ENCODE data around the gene VILL.

Gene VILL
- 33.3 to 65.6 reads per million in 2 experiments for total RNA-seq

GRCh38 chr3:37990527-37990926 is at the start of gene VILL:
Gene VILL (plus strand): TSS chr3:37990786. CDS start chr3:37993673, 2,887 bp downstream.
- DNase-seq (ENCODE audit: low read depth), result no peak

GRCh38 chr3:37941608-37942508 is 48.7 kb upstream of the VILL start:
- DNase-seq (ENCODE audit: low read depth), result no peak

GRCh38 chr3:37942646-37943045 is 47.9 kb upstream of the VILL start:
- no peak for DNase-seq (ENCODE audit: low read depth)

GRCh38 chr3:37943126-37943525 is 47.5 kb upstream of the VILL start:
- no peak for DNase-seq (ENCODE audit: low read depth)

GRCh38 chr3:37943631-37944314 is 46.8 kb upstream of the VILL start:
- DNase-seq (ENCODE audit: low read depth), result no peak

- no peak for DNase-seq (ENCODE audit: low read depth)
Measured at GRCh38 chr3:37944391-37944842, 46.2 kb upstream of the VILL start.

- no peak for DNase-seq (ENCODE audit: low read depth)
Measured at GRCh38 chr3:37945156-37945806, 45.3 kb upstream of the VILL start.

- DNase-seq (ENCODE audit: low read depth), result no peak
Measured at GRCh38 chr3:37945807-37946530, 44.6 kb upstream of the VILL start.

- DNase-seq (ENCODE audit: low read depth), result no peak
Measured at GRCh38 chr3:37946531-37946889, 44.1 kb upstream of the VILL start.

- no peak for DNase-seq (ENCODE audit: low read depth)
Measured at GRCh38 chr3:37949866-37950265, 40.7 kb upstream of the VILL start.

- no peak for DNase-seq (ENCODE audit: low read depth)
Measured at GRCh38 chr3:37952564-37952963, 38.0 kb upstream of the VILL start.

GRCh38 chr3:37953226-37953625 is 37.4 kb upstream of the VILL start:
- no peak for DNase-seq (ENCODE audit: low read depth)

- DNase-seq (ENCODE audit: low read depth), result no peak
Measured at GRCh38 chr3:37953707-37954394, 36.7 kb upstream of the VILL start.

GRCh38 chr3:37954881-37955280 is 35.7 kb upstream of the VILL start:
- no peak for DNase-seq (ENCODE audit: low read depth)

GRCh38 chr3:37955918-37956707 is 34.5 kb upstream of the VILL start:
- no peak for DNase-seq (ENCODE audit: low read depth)

GRCh38 chr3:37956723-37957538 is 33.7 kb upstream of the VILL start:
- no peak for DNase-seq (ENCODE audit: low read depth)

- DNase-seq (ENCODE audit: low read depth), result no peak
Measured at GRCh38 chr3:37957539-37957936, 33.0 kb upstream of the VILL start.

GRCh38 chr3:37961622-37962431 is 28.8 kb upstream of the VILL start:
- no peak for DNase-seq (ENCODE audit: low read depth)

- no peak for DNase-seq (ENCODE audit: low read depth)
Measured at GRCh38 chr3:37963016-37963415, 27.6 kb upstream of the VILL start.
